Stomach (tissue), 9 donors: ENCODE results near the gene GGT6. TPM values are rescaled to one million over a fixed set of nuclear protein-coding genes. Genes with fewer than 3 reads are reported as not detected.

Experiments
- DNase-seq, 2 donors: peaks; one replicate each; pipeline versions ENCODE4 v3.0.0 to v3.0.0-alpha.2; 2013 to 2019
- H3K27ac ChIP-seq, 5 donors: fragments of 200-600 bp in 4 of 5; sonication (generic) in 4 of 5; one replicate each; pipeline ENCODE4 v1.5.1; 2013 to 2019; ENCODE audit warnings: mild to moderate bottlenecking in 1 of 5, moderate library complexity in 1 of 5
- H3K27me3 ChIP-seq, 3 donors: fragments of 200-600 bp; sonication (generic); one replicate each; pipeline ENCODE4 v1.5.1; 2017 to 2019; ENCODE audit warnings: mixed run types in 1 of 3
- H3K36me3 ChIP-seq, 4 donors: fragments of 200-600 bp; sonication (generic); 1 replicate in 3 of 4; 2 replicates in 1 of 4; pipeline ENCODE4 v1.5.1; 2016 to 2019
- H3K4me1 ChIP-seq, 4 donors: fragments of 200-600 bp; sonication (generic); one replicate each; pipeline ENCODE4 v1.5.1; 2016 to 2019
- H3K4me3 ChIP-seq, 4 donors: fragments of 200-600 bp; sonication (generic) in 3 of 4; one replicate each; pipeline ENCODE4 v1.5.1; 2016 to 2019; ENCODE audit warnings: mild to moderate bottlenecking in 1 of 4
- H3K9me3 ChIP-seq, 4 donors: fragments of 200-600 bp; sonication (generic); one replicate each; pipeline ENCODE4 v1.5.1; 2016 to 2019
- CTCF ChIP-seq, 7 experiments: fragments of 450-650 bp in 4 of 7; fragments of 200-600 bp in 3 of 7; sonication (generic) in 3 of 7; IDR thresholded peaks; one replicate each; pipeline ENCODE4 v1.5.1; 2016 to 2019; ENCODE audit warnings: antibody characterized with exemption in 7 of 7, control low read depth in 2 of 7, mild to moderate bottlenecking in 1 of 7
- EP300 ChIP-seq: sonication (generic); formaldehyde crosslinking; IDR thresholded peaks from one replicate; pipeline ENCODE4 v1.6.1; 2017; ENCODE audit warnings: antibody characterized with exemption
- POLR2A ChIP-seq, 4 donors: fragments of 450-650 bp; IDR thresholded peaks; one replicate each; pipeline ENCODE4 v1.6.1; 2016; ENCODE audit warnings: antibody characterized with exemption in 4 of 4, control low read depth in 2 of 4, mild to moderate bottlenecking in 1 of 4, moderate library complexity in 1 of 4
- POLR2AphosphoS5 ChIP-seq, 3 donors: sonication (generic); formaldehyde crosslinking; IDR thresholded peaks; one replicate each; pipeline ENCODE4 v1.6.1; 2016; ENCODE audit warnings: antibody characterized with exemption in 3 of 3
- WGBS, 5 donors: extraction: QIAGEN DNeasy Blood & Tissue Kit in 3 of 5; methylation state at CpG; one replicate each; pipeline versions ENCODE4 v1.1.5 to v1.1.7; 2013 to 2018; 5-methylcytosine and 5-hydroxymethylcytosine counted together
- intact Hi-C: fragments of 100-400 bp; cut with DNase I; formaldehyde crosslinking; loops from one replicate; pipeline ENCODE4 v1.15.1; 2023; ENCODE audit warnings: low total_unique reads
- polyA plus RNA-seq, 3 donors: library from polyadenylated mRNA; stranded (reverse); fragments of 200-250 nt; gene quantifications; one replicate each; pipeline ENCODE4 v1.2.3, GENCODE V29; 2013
- total RNA-seq, 5 donors: library from RNA; depleted of rRNA; stranded (reverse); fragments of >200 nt; gene quantifications; one replicate each; pipeline versions ENCODE4 v1.1.0 to v1.2.3, GENCODE V29; 2014 to 2016
- donor health status: healthy with polysubstance abuse.
- donor health status: Bipolar disorder and iron deficiency.
- donor health status: healthy.

GGT6 gene
- total and polyA plus RNA-seq, 8 donors: 4.4 to 147 (median 15.2) TPM

GRCh38 chr17:4513113-4514032 lies 47.0 kb downstream of the GGT6 start:
- Histone ChIP-seq H3K36me3 (no peaks in the 10 kb centered on the region), H3K4me1 (peaks cover 61 to 85% (median 71%) of the 10 kb centered on the region in 4 donors), H3K9me3 (no peaks in the 10 kb centered on the region), H3K27me3 (no peaks in the 10 kb centered on the region), H3K27ac (peak overlapping the region; percentile 49 to 90 (median 78)), H3K4me3 (no peak overlapping the region)
- intact Hi-C loops: no loop called here
- TF ChIP-seq POLR2AphosphoS5 (IDR thresholded peaks at IDR 0.05): no peak
- TF ChIP-seq CTCF (IDR thresholded peaks at IDR 0.05): no peak
- no peak for TF ChIP-seq POLR2A (IDR thresholded peaks at IDR 0.05)
- TF ChIP-seq EP300: no peak
- DNase-seq: no peak
- 67 to 76% (median 72%) methylated on average over 9 to 24 of the region's 24 CpGs for WGBS, 5 donors

GRCh38 chr17:4512156-4513112 lies 47.9 kb downstream of the GGT6 start:
- Histone ChIP-seq H3K36me3 (no peaks in the 10 kb centered on the region), H3K4me3 (no peak overlapping the region), H3K27me3 (no peaks in the 10 kb centered on the region), H3K4me1 (peaks cover 61 to 92% (median 75%) of the 10 kb centered on the region in 4 donors), H3K27ac (peak overlapping the region in 4 of 5 donors; percentile 64 to 90 (median 76)), H3K9me3 (no peaks in the 10 kb centered on the region)
- WGBS, 5 donors: 80 to 87% (median 85%) methylated on average over 25 to 31 of the region's 31 CpGs
- no peak for TF ChIP-seq EP300
- no peak for TF ChIP-seq CTCF (IDR thresholded peaks at IDR 0.05)
- no peak for TF ChIP-seq POLR2AphosphoS5 (IDR thresholded peaks at IDR 0.05)
- no peak for TF ChIP-seq POLR2A (IDR thresholded peaks at IDR 0.05)
- intact Hi-C loops: no loop called here
- DNase-seq: no peak

- DNase-seq: no peak
- no peaks in the 10 kb centered on the region for H3K36me3 ChIP-seq
- intact Hi-C loops: no loop called here
- peak overlapping the region in 4 of 5 donors; percentile 55 to 90 (median 68) for H3K27ac ChIP-seq
- TF ChIP-seq EP300: no peak
- TF ChIP-seq POLR2A (IDR thresholded peaks at IDR 0.05): no peak
- TF ChIP-seq POLR2AphosphoS5 (IDR thresholded peaks at IDR 0.05): no peak
- TF ChIP-seq CTCF (IDR thresholded peaks at IDR 0.05): no peak
- H3K4me3 ChIP-seq: no peak overlapping the region
- H3K9me3 ChIP-seq: no peaks in the 10 kb centered on the region
- H3K27me3 ChIP-seq: peaks cover 0 to 4% (median 0%) of the 10 kb centered on the region in 3 donors
- 80 to 89% (median 84%) methylated on average over 8 to 10 of the region's 10 CpGs for WGBS, 5 donors
- H3K4me1 ChIP-seq: peaks cover 62 to 95% (median 78%) of the 10 kb centered on the region in 4 donors
Measured at GRCh38 chr17:4511199-4511932, 49.0 kb downstream of the GGT6 start.
